Ovary (tissue), 9 donors: ENCODE data around the gene PPP2R1B. TPM values are rescaled to one million over a fixed set of nuclear protein-coding genes. Genes with fewer than 3 reads are reported as not detected.
A peak's percentile ranks its signal among the peaks of the same experiment; 100 is the strongest.

Source experiments
- DNase-seq, 5 donors: peaks; one replicate each; pipeline ENCODE4 v3.0.0-alpha.2; 2019 to 2020
- H3K27ac ChIP-seq, 2 donors: fragments of 200-600 bp; one replicate each; pipeline versions ENCODE4 v1.5.1 to v1.8.0; 2019 to 2022
- H3K27me3 ChIP-seq: fragments of 200-600 bp; one replicate; pipeline ENCODE4 v1.8.0; 2022
- H3K36me3 ChIP-seq: fragments of 200-600 bp; sonication (generic); one replicate; pipeline ENCODE4 v1.5.1; 2019
- H3K4me1 ChIP-seq: one replicate; pipeline ENCODE4 v1.8.1; 2013; ENCODE audit warnings: mild to moderate bottlenecking, moderate library complexity; ENCODE audit not compliant: insufficient read depth
- H3K4me3 ChIP-seq: fragments of 200-600 bp; sonication (generic); one replicate; pipeline ENCODE4 v1.5.1; 2017
- H3K9me3 ChIP-seq, 2 donors: fragments of 200-600 bp in 1 of 2; sonication (generic) in 1 of 2; one replicate each; pipeline versions ENCODE4 v1.5.1 to v1.8.1; 2013 to 2019; ENCODE audit warnings: mild to moderate bottlenecking in 1 of 2, moderate library complexity in 1 of 2
- EP300 ChIP-seq: sonication (generic); formaldehyde crosslinking; IDR thresholded peaks from one replicate; pipeline ENCODE4 v1.6.1; 2017; ENCODE audit warnings: antibody characterized with exemption
- POLR2A ChIP-seq: fragments of 450-650 bp; IDR thresholded peaks from one replicate; pipeline ENCODE4 v1.6.1; 2017; ENCODE audit warnings: antibody characterized with exemption, mild to moderate bottlenecking, moderate library complexity
- WGBS, 3 donors: extraction: QIAGEN DNeasy Blood & Tissue Kit in 1 of 3; methylation state at CpG; one replicate each; pipeline versions ENCODE4 v1.1.5 to v1.1.7; 2013 to 2017; 5-methylcytosine and 5-hydroxymethylcytosine counted together
- intact Hi-C, 4 donors: fragments of 100-400 bp; cut with DNase I; formaldehyde crosslinking; loops; one replicate each; pipeline versions ENCODE4 v1.11.0 to v1.15.1; 2022 to 2023
- polyA plus RNA-seq, 2 donors: library from polyadenylated mRNA; stranded (reverse); fragments of 200-250 nt in 1 of 2; fragments of 350-450 nt in 1 of 2; fragmentation: Illumina TruSeq in 1 of 2; extraction: RNeasy Lipid Tissue Mini Kit (QIAGEN cat#74804) in 1 of 2; gene quantifications; one replicate each; pipeline ENCODE4 v1.2.3, GENCODE V29; 2013 to 2014
- total RNA-seq, 7 donors: library from RNA; depleted of rRNA in 2 of 7; stranded (reverse); fragments of >200 nt in 2 of 7; fragmentation: NEBNext Ultra II Directional in 3 of 7; extraction: Animal tissue kit (Norgen Biotek cat#: 25700) in 3 of 7; gene quantifications; one replicate each; pipeline versions ENCODE4 v1.1.0 to v1.2.4, GENCODE V29; 2016 to 2023
- TF ChIP-seq, protein P1 (sequence below), 3 donors: fragments of 450-650 bp in 2 of 3; fragments of 200-600 bp in 1 of 3; IDR thresholded peaks; one replicate each; pipeline versions ENCODE4 v1.5.1 to v1.8.0; 2016 to 2022; ENCODE audit warnings: antibody characterized with exemption in 3 of 3, mild to moderate bottlenecking in 1 of 3
- donor health status: DM: no; HTN: no; CAD: no; lungs with moderate emphysema.
- donor health status: DM: no; HTN: no; CAD: no.
- donor health status: Bipolar disorder and iron deficiency.
- donor health status: DM: yes; HTN: yes; CAD: no.
- donor health status: DM: no; HTN: no; CAD: no.
- donor health status: DM: yes; HTN: yes; CAD: no.

Gene PPP2R1B
- total and polyA plus RNA-seq, 9 donors, result 9.8 to 36.4 (median 25.1) TPM

DNA sequence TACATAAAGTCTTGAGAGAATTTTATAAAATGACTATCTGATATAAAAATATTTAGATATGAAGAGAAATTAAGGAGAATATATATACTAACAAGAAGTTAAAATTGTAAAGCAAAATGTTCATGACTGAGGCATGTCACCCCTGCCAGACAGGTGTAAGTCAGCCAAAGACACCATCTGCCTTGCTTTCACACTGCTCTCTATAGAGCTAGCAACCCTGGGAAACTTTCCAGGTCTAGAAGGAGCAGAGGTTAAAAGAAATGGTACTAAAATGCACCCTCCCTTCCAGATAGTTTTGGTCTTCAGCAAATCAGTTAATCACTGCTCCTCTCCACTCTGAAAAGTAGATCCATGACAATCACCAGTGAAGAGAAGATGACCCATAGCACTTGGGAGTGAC lies 16.5 kb downstream of the PPP2R1B start:
- Histone ChIP-seq H3K36me3 (no peaks in the 10 kb centered on the region), H3K9me3 (no peaks in the 10 kb centered on the region), H3K4me3 (no peak overlapping the region), H3K27me3 (no peaks in the 10 kb centered on the region), H3K27ac (no peak overlapping the region), H3K4me1 (peaks cover 10% of the 10 kb centered on the region)
- DNase-seq, result no peak
- no peak for TF ChIP-seq POLR2A
- TF ChIP-seq, protein P1, sequence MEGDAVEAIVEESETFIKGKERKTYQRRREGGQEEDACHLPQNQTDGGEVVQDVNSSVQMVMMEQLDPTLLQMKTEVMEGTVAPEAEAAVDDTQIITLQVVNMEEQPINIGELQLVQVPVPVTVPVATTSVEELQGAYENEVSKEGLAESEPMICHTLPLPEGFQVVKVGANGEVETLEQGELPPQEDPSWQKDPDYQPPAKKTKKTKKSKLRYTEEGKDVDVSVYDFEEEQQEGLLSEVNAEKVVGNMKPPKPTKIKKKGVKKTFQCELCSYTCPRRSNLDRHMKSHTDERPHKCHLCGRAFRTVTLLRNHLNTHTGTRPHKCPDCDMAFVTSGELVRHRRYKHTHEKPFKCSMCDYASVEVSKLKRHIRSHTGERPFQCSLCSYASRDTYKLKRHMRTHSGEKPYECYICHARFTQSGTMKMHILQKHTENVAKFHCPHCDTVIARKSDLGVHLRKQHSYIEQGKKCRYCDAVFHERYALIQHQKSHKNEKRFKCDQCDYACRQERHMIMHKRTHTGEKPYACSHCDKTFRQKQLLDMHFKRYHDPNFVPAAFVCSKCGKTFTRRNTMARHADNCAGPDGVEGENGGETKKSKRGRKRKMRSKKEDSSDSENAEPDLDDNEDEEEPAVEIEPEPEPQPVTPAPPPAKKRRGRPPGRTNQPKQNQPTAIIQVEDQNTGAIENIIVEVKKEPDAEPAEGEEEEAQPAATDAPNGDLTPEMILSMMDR (IDR thresholded peaks at IDR 0.05), result no peak
- TF ChIP-seq EP300, result no peak
- intact Hi-C loops, result no loop called here

DNA sequence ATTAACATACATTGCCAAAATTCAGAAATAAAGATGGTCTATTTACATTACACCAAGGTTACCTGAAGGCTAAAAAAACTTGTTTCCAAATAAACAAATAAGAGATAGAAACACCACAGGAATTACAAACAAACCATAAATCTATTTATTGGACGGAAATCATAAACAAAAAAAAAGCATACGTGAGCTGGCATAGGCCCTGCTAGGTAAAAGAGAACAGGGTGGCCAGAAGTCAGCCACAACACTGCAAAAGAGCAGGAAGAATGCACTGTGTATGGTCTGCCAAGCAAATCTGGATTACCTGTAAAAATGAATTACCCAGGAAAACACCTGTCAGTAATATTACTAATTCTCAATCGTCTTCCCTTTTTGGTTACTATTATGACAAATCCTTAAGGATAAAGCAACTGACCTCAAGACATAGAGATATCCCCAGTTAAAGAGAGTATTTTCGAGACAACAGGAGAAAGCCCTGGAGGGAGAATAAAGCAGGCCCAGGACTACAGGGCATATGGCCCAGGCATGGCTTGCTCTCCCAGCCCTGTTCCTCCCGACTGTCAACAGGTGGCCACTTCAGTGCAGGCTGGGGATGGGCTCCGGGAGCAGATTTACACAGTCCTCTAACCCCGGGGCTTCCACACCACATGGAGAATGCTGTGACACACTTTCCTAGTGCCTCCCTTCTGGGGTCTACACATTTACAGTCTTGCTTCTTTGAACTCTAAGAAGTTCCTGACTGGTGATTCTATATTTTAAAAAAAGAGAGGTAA lies 18.0 kb downstream of the PPP2R1B start:
- intact Hi-C loops, result no loop called here
- Histone ChIP-seq H3K27ac (peak overlapping the region in 1 of 2 donors; percentile 16), H3K4me3 (no peak overlapping the region), H3K27me3 (no peaks in the 10 kb centered on the region), H3K36me3 (no peaks in the 10 kb centered on the region), H3K4me1 (peaks cover 18% of the 10 kb centered on the region), H3K9me3 (no peaks in the 10 kb centered on the region)
- no peak for DNase-seq
- TF ChIP-seq POLR2A (no peak), EP300 (no peak)
- TF ChIP-seq, protein P1 (IDR thresholded peaks at IDR 0.05), result no peak
- 27 to 45% (median 33%) methylated on average over 7 of the region's 7 CpGs for WGBS, 3 donors

DNA sequence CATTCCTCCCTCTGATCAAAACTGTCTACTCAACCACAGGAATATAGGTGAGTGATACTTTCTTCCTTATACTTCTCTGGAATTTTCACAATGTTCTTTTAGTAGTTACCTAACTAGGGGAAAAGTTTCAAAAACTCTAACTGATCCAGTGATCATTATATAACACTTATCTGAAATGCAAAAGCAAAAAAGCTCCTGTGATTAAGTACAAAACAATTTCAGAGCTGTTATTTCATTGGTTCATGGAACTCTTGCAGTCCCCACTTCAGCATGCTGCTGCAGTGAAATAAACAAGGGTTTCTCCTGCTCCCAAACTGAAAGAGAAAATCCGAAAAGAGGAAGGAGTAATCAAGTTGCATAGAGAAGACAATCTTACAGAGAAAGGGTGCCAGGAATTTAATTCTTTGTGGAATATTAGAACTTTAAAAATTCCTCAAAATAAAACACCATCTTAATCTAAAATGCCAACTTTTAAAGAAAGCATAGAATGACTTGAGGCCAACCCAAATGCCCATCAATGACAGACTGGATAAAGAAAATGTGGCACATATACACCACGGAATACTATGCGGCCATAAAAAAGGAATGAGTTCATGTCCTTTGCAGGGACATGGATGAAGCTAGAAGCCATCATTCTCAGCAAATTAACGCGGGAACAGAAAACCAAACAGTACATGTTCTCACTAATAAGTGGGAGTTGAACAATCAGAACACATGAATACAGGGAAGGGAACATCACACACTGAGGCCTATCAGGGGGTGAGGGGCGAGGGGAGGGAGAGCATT lies 20.3 kb downstream of the PPP2R1B start:
- 74 to 80% (median 77%) methylated on average over 6 of the region's 6 CpGs for WGBS, 3 donors
- intact Hi-C loops, result no loop called here
- Histone ChIP-seq H3K4me3 (no peak overlapping the region), H3K27me3 (no peaks in the 10 kb centered on the region), H3K9me3 (no peaks in the 10 kb centered on the region), H3K27ac (peak overlapping the region in 1 of 2 donors; percentile 59), H3K4me1 (peaks cover 18% of the 10 kb centered on the region), H3K36me3 (no peaks in the 10 kb centered on the region)
- TF ChIP-seq EP300, result no peak
- no peak for TF ChIP-seq POLR2A
- TF ChIP-seq, protein P1 (IDR thresholded peaks at IDR 0.05), result no peak
- DNase-seq, result no peak

DNA sequence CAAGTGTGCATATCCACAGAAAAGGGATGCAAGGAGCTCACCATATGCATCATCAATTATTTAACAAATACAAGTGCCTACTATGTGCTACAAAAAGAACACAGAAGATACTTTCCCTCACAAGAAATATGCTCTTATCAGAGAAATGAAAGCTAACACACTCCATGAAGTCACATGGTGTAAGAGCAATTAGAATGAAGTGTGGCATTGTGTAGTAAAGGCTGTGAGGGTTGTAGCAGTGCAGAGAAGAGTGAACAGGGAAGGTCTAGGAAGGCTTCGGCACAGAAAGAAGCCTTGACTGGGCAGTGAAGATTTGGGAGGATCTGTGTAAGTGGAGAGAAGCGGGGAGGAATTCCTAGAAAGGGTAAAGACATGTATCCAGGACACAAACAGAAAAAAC lies 22.5 kb downstream of the PPP2R1B start:
- TF ChIP-seq, protein P1 (IDR thresholded peaks at IDR 0.05), result no peak
- TF ChIP-seq EP300 (no peak), POLR2A (no peak)
- intact Hi-C loops, result no loop called here
- peaks cover 17% of the 10 kb centered on the region for H3K4me1 ChIP-seq
- no peaks in the 10 kb centered on the region for H3K27me3 ChIP-seq
- H3K4me3 ChIP-seq, result no peak overlapping the region
- H3K27ac ChIP-seq, result no peak overlapping the region
- WGBS, 3 donors, result 79 to 87% (median 83%) methylated on average over 2 of the region's 2 CpGs
- no peak for DNase-seq
- H3K9me3 ChIP-seq, result no peaks in the 10 kb centered on the region
- no peaks in the 10 kb centered on the region for H3K36me3 ChIP-seq
